MM.1S (cell line): ENCODE results near the gene FKBP8.

Source experiments
- CTCF ChIP-seq: fragments of 300-600 bp; sonication (generic); IDR thresholded peaks from 2 replicates; pipeline ENCODE4 v1.5.1; 2016; ENCODE audit warnings: antibody characterized with exemption, low read length, mixed read lengths
- EZH2 ChIP-seq: fragments of 300-600 bp; sonication (generic); optimal IDR thresholded peaks from 2 replicates; pipeline ENCODE3; 2017; ENCODE audit warnings: low read depth, mild to moderate bottlenecking, antibody characterized with exemption, low read length, mixed read lengths
- EZH2phosphoT487 ChIP-seq: fragments of 300-600 bp; sonication (generic); IDR thresholded peaks from 2 replicates; pipeline ENCODE4 v1.6.1; 2018; ENCODE audit warnings: antibody characterized with exemption, low read length

GRCh38 chr19:18526316-18526715, 17.1 kb downstream of the FKBP8 start:
- TF ChIP-seq EZH2 = no peak
- TF ChIP-seq CTCF = no peak
- no peak for TF ChIP-seq EZH2phosphoT487
